GM23248 (cell line): ENCODE data around the gene GPC4.

Source experiments
- EZH2 ChIP-seq: fragments of 200-600 bp; sonication (generic); IDR thresholded peaks from 2 replicates; pipeline ENCODE4 v1.6.1; 2018; ENCODE audit warnings: antibody characterized with exemption, mild to moderate bottlenecking; ENCODE audit not compliant: insufficient read depth, poor library complexity, severe bottlenecking
- EZH2phosphoT487 ChIP-seq: fragments of 200-600 bp; sonication (generic); IDR thresholded peaks from 2 replicates; pipeline ENCODE4 v1.6.1; 2018; ENCODE audit warnings: antibody characterized with exemption, moderate library complexity, mild to moderate bottlenecking, low read depth; ENCODE audit not compliant: insufficient read depth

- no peak for TF ChIP-seq EZH2
- no peak for TF ChIP-seq EZH2phosphoT487
Observed at GRCh38 chrX:133364196-133364595, 51.1 kb downstream of the GPC4 start.
